Lower leg skin (tissue), 3 donors: ENCODE measurements around the gene FANCL.

Experiments used
- POLR2A ChIP-seq, 2 donors: fragments of 450-650 bp; IDR thresholded peaks; one replicate each; pipeline ENCODE4 v1.6.1; 2016 to 2017; ENCODE audit warnings: antibody characterized with exemption in 2 of 2, mild to moderate bottlenecking in 1 of 2, moderate library complexity in 1 of 2
- TF ChIP-seq, protein P1 (sequence below), 3 donors: fragments of 450-650 bp; IDR thresholded peaks; one replicate each; pipeline ENCODE4 v1.5.1; 2016; ENCODE audit warnings: antibody characterized with exemption in 3 of 3, mild to moderate bottlenecking in 3 of 3, moderate library complexity in 2 of 3

DNA sequence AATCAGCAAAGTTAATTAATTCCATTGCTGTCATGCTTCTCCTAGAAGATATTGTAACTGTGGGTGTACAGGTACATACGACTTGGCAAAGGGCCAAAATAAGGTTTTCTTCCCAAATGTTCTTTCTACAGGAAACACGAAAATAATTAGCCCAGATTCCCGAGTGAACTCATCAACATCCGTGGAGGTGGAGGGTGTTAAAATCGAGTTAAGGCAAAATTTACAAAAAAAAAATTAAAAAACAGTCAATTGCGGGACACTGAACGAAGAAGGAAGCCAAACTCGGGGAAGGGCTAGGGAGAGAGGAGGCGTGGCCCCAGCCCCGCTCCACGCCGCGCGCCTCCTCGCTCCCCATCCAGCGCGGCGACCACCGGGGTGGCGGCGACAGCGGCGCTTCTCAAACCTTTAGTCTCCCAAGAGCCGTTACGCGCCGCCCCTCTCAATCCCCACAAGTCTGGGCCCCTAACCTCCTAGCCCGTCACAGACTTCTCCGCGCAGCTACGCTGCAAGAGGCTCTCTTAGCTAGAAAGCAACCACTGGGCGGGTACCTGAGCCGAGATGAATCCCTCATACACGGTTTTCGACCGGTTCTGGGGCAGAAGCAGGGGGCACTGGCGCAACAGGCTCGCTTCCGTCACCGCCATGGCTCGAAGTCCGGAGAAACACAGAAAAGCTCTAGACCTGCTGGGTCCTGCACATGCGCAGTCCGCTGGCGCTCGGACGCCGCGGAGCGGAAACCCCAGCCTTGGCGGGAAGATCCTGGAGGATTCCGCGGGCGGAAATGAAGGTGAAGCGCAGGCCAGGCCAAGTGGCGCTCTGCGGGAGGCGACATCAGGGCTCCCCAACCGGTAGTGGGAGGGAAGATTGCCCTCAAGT lies at the start of gene FANCL:
- TF ChIP-seq, protein P1, sequence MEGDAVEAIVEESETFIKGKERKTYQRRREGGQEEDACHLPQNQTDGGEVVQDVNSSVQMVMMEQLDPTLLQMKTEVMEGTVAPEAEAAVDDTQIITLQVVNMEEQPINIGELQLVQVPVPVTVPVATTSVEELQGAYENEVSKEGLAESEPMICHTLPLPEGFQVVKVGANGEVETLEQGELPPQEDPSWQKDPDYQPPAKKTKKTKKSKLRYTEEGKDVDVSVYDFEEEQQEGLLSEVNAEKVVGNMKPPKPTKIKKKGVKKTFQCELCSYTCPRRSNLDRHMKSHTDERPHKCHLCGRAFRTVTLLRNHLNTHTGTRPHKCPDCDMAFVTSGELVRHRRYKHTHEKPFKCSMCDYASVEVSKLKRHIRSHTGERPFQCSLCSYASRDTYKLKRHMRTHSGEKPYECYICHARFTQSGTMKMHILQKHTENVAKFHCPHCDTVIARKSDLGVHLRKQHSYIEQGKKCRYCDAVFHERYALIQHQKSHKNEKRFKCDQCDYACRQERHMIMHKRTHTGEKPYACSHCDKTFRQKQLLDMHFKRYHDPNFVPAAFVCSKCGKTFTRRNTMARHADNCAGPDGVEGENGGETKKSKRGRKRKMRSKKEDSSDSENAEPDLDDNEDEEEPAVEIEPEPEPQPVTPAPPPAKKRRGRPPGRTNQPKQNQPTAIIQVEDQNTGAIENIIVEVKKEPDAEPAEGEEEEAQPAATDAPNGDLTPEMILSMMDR (IDR thresholded peaks at IDR 0.05), result no peak
- no peak for TF ChIP-seq POLR2A (IDR thresholded peaks at IDR 0.05)
